ENCODE measurements around the gene PRCC.

The PRCC gene

DNA sequence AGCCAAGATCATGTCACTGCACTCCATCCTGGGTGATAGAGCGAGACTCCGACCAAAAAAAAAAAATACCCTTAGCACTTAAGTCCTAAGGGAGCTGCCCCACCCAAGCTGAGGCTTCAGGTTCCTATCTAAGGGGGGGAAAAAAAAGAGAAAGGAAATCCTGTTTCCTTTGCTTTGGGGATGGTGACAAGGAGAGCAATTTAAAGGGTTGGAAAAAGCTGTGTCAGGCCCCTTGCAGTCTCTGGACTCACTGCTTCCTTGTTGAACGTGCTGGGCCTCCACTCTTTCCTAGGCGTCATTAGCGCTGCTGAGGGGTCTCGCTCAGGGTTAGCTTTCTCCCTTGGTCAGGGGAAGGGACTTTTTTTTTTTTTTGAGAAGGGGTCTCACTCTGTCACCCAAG is 18.1 kb downstream of the PRCC start:
- Histone ChIP-seq H3K4me1 (ENCODE audit: control insufficient read depth in 1 of 2, insufficient read depth in 2 of 2, low read length in 2 of 2) (no peaks in the 10 kb centered on the region), H3K4me3 (ENCODE audit: low read depth in 1 of 2, low read length in 2 of 2) (no peak overlapping the region), H3K36me3 (ENCODE audit: control insufficient read depth in 1 of 2, insufficient read depth in 2 of 2, low read length in 2 of 2) (peaks cover 24 to 46% of the 10 kb centered on the region in 2 donors), H3K9me3 (ENCODE audit: control insufficient read depth in 1 of 2, low read length in 2 of 2) (no peaks in the 10 kb centered on the region), H3K27ac (ENCODE audit: low read length) (no peak overlapping the region), H3K27me3 (ENCODE audit: low read depth, low read length) (no peaks in the 10 kb centered on the region)

DNA sequence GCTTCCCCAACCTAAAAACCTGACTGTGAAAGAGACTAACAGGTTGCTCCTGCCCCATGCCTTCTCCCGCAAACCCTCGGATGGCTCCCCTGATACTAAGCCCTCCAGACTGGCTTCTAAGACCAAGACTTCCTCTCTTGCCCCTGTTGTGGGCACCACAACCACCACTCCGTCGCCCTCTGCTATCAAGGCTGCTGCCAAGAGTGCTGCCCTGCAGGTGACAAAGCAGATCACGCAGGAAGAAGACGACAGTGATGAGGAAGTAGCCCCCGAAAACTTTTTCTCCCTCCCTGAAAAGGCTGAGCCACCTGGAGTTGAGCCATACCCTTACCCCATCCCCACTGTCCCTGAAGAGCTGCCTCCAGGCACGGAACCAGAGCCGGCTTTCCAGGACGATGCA is 19.3 kb downstream of the PRCC start:
- no peaks in the 10 kb centered on the region for H3K27me3 ChIP-seq (ENCODE audit: low read depth, low read length)
- no peak overlapping the region for H3K4me3 ChIP-seq (ENCODE audit: low read depth in 1 of 2, low read length in 2 of 2)
- H3K36me3 ChIP-seq (ENCODE audit: control insufficient read depth in 1 of 2, insufficient read depth in 2 of 2, low read length in 2 of 2) = peaks cover 29 to 53% of the 10 kb centered on the region in 2 donors
- no peaks in the 10 kb centered on the region for H3K4me1 ChIP-seq (ENCODE audit: control insufficient read depth in 1 of 2, insufficient read depth in 2 of 2, low read length in 2 of 2)
- H3K9me3 ChIP-seq (ENCODE audit: control insufficient read depth in 1 of 2, low read length in 2 of 2) = no peaks in the 10 kb centered on the region
- H3K27ac ChIP-seq (ENCODE audit: low read length) = no peak overlapping the region

GRCh38 chr1:156788136-156788535 is 20.8 kb downstream of the PRCC start:
- no peak overlapping the region for H3K4me3 ChIP-seq (ENCODE audit: low read depth in 1 of 2, low read length in 2 of 2)
- H3K36me3 ChIP-seq (ENCODE audit: control insufficient read depth in 1 of 2, insufficient read depth in 2 of 2, low read length in 2 of 2) = peaks cover 37 to 55% of the 10 kb centered on the region in 2 donors
- H3K4me1 ChIP-seq (ENCODE audit: control insufficient read depth in 1 of 2, insufficient read depth in 2 of 2, low read length in 2 of 2) = no peaks in the 10 kb centered on the region
- no peaks in the 10 kb centered on the region for H3K27me3 ChIP-seq (ENCODE audit: low read depth, low read length)
- no peak overlapping the region for H3K27ac ChIP-seq (ENCODE audit: low read length)
- no peaks in the 10 kb centered on the region for H3K9me3 ChIP-seq (ENCODE audit: control insufficient read depth in 1 of 2, low read length in 2 of 2)

DNA sequence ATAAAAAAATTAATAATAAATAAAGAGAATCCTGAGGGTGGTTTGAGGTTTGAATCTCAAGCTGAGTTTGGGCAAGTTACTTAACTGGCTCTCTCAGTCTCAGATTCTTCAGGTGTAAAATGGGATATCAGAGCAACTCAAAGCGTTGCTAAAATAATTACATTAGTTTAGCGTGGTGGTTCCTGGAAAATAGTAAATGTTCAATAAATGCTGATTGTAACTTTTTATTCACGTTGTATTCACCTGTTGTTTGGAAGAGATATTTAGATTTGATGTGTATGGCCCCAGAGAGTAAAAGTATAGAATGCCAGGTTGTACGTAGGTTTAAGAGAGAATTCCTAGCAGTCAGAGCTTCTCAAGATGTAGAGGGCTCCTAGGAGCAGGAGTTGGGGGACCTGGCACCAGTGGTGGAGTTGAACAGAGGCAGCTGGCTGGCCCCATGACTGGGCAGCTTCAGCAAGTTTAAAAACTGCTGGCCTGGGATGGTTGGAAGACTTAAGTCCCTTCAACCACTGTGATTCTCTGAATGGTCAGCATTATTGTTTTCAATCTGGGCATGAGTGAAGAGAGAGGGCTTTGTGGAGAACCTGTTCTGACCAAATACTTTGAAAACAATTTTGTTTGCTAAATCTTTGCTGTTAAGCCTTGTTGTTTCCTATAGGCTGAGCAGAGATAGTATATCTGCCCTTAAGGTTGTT is 22.4 kb downstream of the PRCC start:
- H3K4me3 ChIP-seq (ENCODE audit: low read depth in 1 of 2, low read length in 2 of 2) = no peak overlapping the region
- no peaks in the 10 kb centered on the region for H3K9me3 ChIP-seq (ENCODE audit: control insufficient read depth in 1 of 2, low read length in 2 of 2)
- H3K27ac ChIP-seq (ENCODE audit: low read length) = no peak overlapping the region
- peaks cover 48 to 59% of the 10 kb centered on the region in 2 donors for H3K36me3 ChIP-seq (ENCODE audit: control insufficient read depth in 1 of 2, insufficient read depth in 2 of 2, low read length in 2 of 2)
- H3K27me3 ChIP-seq (ENCODE audit: low read depth, low read length) = no peaks in the 10 kb centered on the region
- no peaks in the 10 kb centered on the region for H3K4me1 ChIP-seq (ENCODE audit: control insufficient read depth in 1 of 2, insufficient read depth in 2 of 2, low read length in 2 of 2)

GRCh38 chr1:156794506-156795373 is 27.4 kb downstream of the PRCC start:
- Histone ChIP-seq H3K9me3 (ENCODE audit: control insufficient read depth in 1 of 2, low read length in 2 of 2) (no peaks in the 10 kb centered on the region), H3K27me3 (ENCODE audit: low read depth, low read length) (no peaks in the 10 kb centered on the region), H3K27ac (ENCODE audit: low read length) (no peak overlapping the region), H3K36me3 (ENCODE audit: control insufficient read depth in 1 of 2, insufficient read depth in 2 of 2, low read length in 2 of 2) (peaks cover 65 to 82% of the 10 kb centered on the region in 2 donors), H3K4me1 (ENCODE audit: control insufficient read depth in 1 of 2, insufficient read depth in 2 of 2, low read length in 2 of 2) (no peaks in the 10 kb centered on the region), H3K4me3 (ENCODE audit: low read depth in 1 of 2, low read length in 2 of 2) (no peak overlapping the region)

- Histone ChIP-seq H3K4me3 (ENCODE audit: low read depth in 1 of 2, low read length in 2 of 2) (no peak overlapping the region), H3K36me3 (ENCODE audit: control insufficient read depth in 1 of 2, insufficient read depth in 2 of 2, low read length in 2 of 2) (peaks cover 69 to 89% of the 10 kb centered on the region in 2 donors), H3K27me3 (ENCODE audit: low read depth, low read length) (no peaks in the 10 kb centered on the region), H3K9me3 (ENCODE audit: control insufficient read depth in 1 of 2, low read length in 2 of 2) (no peaks in the 10 kb centered on the region), H3K27ac (ENCODE audit: low read length) (no peak overlapping the region), H3K4me1 (ENCODE audit: control insufficient read depth in 1 of 2, insufficient read depth in 2 of 2, low read length in 2 of 2) (peaks cover 0 to under 1% of the 10 kb centered on the region in 2 donors)
Observed at GRCh38 chr1:156795374-156795733, 28.0 kb downstream of the PRCC start.

- H3K36me3 ChIP-seq (ENCODE audit: control insufficient read depth in 1 of 2, insufficient read depth in 2 of 2, low read length in 2 of 2) = peaks cover 73 to 93% of the 10 kb centered on the region in 2 donors
- H3K27ac ChIP-seq (ENCODE audit: low read length) = no peak overlapping the region
Observed at GRCh38 chr1:156795787-156796186, 28.5 kb downstream of the PRCC start.

GRCh38 chr1:156796340-156797097 is 29.2 kb downstream of the PRCC start:
- Histone ChIP-seq H3K4me1 (ENCODE audit: control insufficient read depth in 1 of 2, insufficient read depth in 2 of 2, low read length in 2 of 2) (peaks cover 0 to 5% of the 10 kb centered on the region in 2 donors), H3K27ac (ENCODE audit: low read length) (no peak overlapping the region), H3K27me3 (ENCODE audit: low read depth, low read length) (no peaks in the 10 kb centered on the region), H3K9me3 (ENCODE audit: control insufficient read depth in 1 of 2, low read length in 2 of 2) (no peaks in the 10 kb centered on the region), H3K36me3 (ENCODE audit: control insufficient read depth in 1 of 2, insufficient read depth in 2 of 2, low read length in 2 of 2) (peaks cover 73 to 94% of the 10 kb centered on the region in 2 donors), H3K4me3 (ENCODE audit: low read depth in 1 of 2, low read length in 2 of 2) (no peak overlapping the region)

More at GRCh38 chr1:156795787-156796186, 28.5 kb downstream of the PRCC start:
- H3K9me3 ChIP-seq (ENCODE audit: control insufficient read depth in 1 of 2, low read length in 2 of 2) = no peaks in the 10 kb centered on the region
- H3K4me1 ChIP-seq (ENCODE audit: control insufficient read depth in 1 of 2, insufficient read depth in 2 of 2, low read length in 2 of 2) = peaks cover 0 to 5% of the 10 kb centered on the region in 2 donors
- no peaks in the 10 kb centered on the region for H3K27me3 ChIP-seq (ENCODE audit: low read depth, low read length)
- H3K4me3 ChIP-seq (ENCODE audit: low read depth in 1 of 2, low read length in 2 of 2) = no peak overlapping the region

- Histone ChIP-seq H3K9me3 (ENCODE audit: control insufficient read depth in 1 of 2, low read length in 2 of 2) (no peaks in the 10 kb centered on the region), H3K36me3 (ENCODE audit: control insufficient read depth in 1 of 2, insufficient read depth in 2 of 2, low read length in 2 of 2) (peaks cover 65 to 86% of the 10 kb centered on the region in 2 donors), H3K4me3 (ENCODE audit: low read depth in 1 of 2, low read length in 2 of 2) (no peak overlapping the region), H3K4me1 (ENCODE audit: control insufficient read depth in 1 of 2, insufficient read depth in 2 of 2, low read length in 2 of 2) (peaks cover 0 to 5% of the 10 kb centered on the region in 2 donors), H3K27ac (ENCODE audit: low read length) (no peak overlapping the region), H3K27me3 (ENCODE audit: low read depth, low read length) (no peaks in the 10 kb centered on the region)
Observed at GRCh38 chr1:156797212-156797871, 30.0 kb downstream of the PRCC start.

DNA sequence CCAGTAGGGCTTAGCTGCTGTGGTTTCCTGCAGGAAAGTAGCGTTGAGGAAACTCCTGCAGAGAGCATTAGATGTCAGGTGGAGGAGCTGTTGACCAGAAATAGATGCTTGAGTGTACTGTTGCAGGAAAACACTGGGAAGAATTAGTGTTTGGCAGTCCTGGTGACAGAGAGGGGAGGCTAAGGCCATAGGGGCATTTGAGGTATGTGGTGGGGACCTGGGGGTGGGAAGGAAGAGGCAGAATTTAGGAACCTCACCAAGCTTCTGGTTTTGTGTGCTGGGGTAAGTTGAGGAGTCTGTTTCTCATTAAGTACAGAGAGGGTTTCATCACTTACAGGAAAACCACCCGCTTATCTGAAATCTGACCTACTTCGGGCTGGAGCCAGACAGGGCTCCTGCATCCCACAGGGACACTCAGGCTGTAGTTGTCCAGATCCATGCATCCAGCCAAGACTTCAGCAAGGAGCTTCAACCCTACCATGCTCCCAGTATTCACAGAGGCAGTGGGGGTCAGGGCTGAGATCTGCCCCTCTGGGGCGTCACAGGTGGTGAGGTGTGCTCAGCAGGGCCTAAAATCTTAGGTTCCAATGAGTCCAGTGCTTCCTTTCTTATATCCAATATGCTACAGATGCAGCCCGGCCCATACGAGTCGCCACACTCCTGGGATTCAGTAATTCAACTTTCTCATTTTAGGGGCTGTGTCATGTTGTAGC is 34.2 kb downstream of the PRCC start:
- Histone ChIP-seq H3K4me1 (ENCODE audit: control insufficient read depth in 1 of 2, insufficient read depth in 2 of 2, low read length in 2 of 2) (peaks cover 6 to 21% of the 10 kb centered on the region in 2 donors), H3K27ac (ENCODE audit: low read length) (no peak overlapping the region), H3K9me3 (ENCODE audit: control insufficient read depth in 1 of 2, low read length in 2 of 2) (no peaks in the 10 kb centered on the region), H3K4me3 (ENCODE audit: low read depth in 1 of 2, low read length in 2 of 2) (no peak overlapping the region), H3K36me3 (ENCODE audit: control insufficient read depth in 1 of 2, insufficient read depth in 2 of 2, low read length in 2 of 2) (peaks cover 32 to 45% of the 10 kb centered on the region in 2 donors), H3K27me3 (ENCODE audit: low read depth, low read length) (no peaks in the 10 kb centered on the region)
